D721Med (cell line): Measurements from ENCODE around the gene IRS1.

Experiments used
- DNase-seq: peaks from one replicate; pipeline ENCODE4 v3.0.0; 2011; ENCODE audit warnings: low spot score; ENCODE audit not compliant: insufficient read length
- FAIRE-seq: peaks from 2 replicates; lab custom pipeline; 2011; peaks lifted over from hg19 to GRCh38; lab: Jason Lieb, UNC
- TF ChIP-seq, protein P1 (sequence below): IDR thresholded peaks from 2 replicates; pipeline ENCODE4 v1.5.1; 2012; ENCODE audit warnings: mild to moderate bottlenecking, control low read depth; ENCODE audit not compliant: insufficient read depth; ENCODE audit errors: missing control alignments

The IRS1 gene

DNA sequence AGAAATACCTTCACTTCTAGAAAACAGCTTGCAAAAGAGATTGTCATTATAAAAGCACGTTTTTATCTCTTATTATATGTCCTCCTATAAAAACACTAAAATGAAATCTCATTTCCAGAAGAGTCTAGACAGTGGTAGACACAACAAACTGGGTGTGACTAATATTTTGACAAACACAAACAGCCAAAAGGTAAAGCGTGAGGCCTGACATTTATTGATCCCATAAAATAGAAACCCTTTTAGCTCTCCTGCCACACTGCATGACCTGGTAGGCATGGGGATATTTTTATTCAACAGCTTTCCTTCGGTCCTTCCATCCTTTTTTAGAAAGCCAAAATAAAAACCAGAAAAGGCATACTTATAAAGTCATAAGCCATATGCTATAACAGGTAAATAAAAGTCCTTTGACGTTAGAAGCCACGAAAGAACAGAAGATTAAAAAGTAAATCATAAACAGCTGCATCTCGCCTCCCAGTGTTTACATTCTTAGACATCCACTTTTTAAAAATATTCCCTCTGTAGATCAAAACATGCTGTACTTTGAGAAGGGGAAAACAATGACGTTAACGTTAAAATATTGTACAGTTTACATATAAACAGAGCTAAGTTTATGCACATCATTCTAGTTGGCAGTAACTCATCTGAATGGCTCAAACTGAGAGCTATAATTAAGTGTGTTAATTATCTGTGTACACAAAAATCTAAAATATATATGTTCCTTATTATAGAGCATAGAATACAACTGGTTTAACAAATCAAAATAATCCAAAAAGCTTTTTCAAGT, 44.6 kb downstream of the IRS1 start:
- no peak for DNase-seq
- no peak for FAIRE-seq
- TF ChIP-seq, protein P1, sequence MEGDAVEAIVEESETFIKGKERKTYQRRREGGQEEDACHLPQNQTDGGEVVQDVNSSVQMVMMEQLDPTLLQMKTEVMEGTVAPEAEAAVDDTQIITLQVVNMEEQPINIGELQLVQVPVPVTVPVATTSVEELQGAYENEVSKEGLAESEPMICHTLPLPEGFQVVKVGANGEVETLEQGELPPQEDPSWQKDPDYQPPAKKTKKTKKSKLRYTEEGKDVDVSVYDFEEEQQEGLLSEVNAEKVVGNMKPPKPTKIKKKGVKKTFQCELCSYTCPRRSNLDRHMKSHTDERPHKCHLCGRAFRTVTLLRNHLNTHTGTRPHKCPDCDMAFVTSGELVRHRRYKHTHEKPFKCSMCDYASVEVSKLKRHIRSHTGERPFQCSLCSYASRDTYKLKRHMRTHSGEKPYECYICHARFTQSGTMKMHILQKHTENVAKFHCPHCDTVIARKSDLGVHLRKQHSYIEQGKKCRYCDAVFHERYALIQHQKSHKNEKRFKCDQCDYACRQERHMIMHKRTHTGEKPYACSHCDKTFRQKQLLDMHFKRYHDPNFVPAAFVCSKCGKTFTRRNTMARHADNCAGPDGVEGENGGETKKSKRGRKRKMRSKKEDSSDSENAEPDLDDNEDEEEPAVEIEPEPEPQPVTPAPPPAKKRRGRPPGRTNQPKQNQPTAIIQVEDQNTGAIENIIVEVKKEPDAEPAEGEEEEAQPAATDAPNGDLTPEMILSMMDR, result no peak

DNA sequence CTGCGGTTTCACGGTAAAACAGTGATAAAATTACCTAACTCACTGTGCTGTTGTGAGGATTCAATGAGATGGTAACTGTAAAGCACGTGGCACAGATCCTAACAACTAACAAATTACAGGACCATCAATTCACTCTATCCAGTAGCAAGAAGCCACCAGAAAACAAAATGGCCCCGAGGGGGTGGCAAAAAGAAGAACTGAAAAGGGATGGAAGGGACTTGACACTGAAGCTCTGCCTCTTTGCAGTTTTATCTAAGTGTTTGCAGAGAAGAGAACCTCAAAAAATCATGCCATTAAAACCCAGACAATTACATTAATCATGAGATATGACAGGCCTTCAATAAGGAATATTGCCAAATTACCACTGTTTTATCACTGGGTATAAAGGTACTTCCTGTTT, 46.7 kb downstream of the IRS1 start:
- TF ChIP-seq, protein P1, result no peak

DNA sequence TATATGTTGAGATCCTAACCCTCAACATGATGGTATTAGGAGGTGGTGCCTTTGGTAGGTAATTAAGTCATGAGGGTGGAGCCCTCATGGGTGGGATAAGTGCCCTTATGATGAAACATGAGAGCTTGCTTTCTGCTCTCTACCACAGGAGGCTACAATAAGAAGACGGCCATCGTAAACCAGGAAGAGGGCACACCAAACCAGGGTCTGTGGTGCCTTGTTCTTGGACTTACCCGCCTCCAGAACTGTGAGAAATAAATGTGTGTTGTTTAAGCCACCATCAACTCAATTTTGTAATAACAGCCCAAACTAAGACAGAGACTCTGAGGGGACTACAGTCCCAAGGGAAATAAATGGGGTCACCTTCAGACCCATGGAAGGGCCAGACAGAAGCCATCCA, 52.3 kb downstream of the IRS1 start:
- DNase-seq (no peak), FAIRE-seq (no peak)
- TF ChIP-seq, protein P1, result no peak

More for the DNA sequence above, 46.7 kb downstream of the IRS1 start:
- FAIRE-seq (no peak), DNase-seq (no peak)

DNA sequence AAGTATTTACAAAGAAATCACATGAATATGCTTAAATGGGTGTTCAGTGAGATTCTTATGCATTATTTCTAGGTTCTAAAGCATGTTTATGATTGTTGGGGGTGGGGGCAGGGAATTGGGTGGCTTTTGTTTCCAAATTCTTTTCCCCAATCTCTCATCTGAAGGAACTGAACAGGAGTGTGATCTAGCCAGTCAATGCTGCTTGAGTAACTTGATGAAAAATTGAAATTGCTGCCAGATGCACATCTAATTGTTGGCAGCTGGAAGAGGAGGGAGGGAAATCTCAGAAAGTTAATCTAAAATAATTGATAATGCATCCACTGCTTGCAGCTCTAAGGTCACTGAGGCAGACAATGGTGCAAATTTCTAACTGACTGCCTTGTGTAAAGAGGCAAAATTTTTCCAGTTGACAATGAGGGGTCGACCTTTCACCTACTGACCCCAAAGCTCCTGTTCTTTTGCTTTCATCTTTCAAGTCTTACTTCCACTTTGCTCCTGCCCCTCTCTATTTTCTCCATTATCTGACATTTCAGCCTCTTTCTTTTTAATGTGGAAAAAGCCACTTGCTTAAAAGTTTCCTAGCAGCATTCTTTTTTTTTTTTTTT, 53.3 kb downstream of the IRS1 start:
- DNase-seq (no peak), FAIRE-seq (no peak)
- TF ChIP-seq, protein P1, result no peak

DNA sequence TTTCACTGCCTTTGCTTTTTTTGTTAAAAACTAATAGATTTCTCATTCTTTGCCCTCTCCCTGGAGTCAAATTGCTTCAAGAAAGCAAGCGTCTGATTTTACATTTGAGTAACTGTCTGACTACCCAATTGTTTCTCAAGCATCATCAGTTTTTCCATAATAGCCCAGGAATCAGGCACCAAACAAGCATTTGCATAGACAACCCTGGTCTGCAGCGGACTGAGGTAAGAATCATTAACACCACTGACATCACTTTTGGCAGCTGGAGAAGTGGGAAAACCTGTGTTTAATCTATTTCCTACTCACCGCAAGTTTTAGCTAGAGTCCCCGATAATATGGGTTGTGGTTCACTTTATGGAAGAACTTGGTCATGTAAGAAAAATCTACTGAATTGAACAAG, 55.7 kb downstream of the IRS1 start:
- TF ChIP-seq, protein P1, result no peak
- FAIRE-seq (no peak), DNase-seq (no peak)

DNA sequence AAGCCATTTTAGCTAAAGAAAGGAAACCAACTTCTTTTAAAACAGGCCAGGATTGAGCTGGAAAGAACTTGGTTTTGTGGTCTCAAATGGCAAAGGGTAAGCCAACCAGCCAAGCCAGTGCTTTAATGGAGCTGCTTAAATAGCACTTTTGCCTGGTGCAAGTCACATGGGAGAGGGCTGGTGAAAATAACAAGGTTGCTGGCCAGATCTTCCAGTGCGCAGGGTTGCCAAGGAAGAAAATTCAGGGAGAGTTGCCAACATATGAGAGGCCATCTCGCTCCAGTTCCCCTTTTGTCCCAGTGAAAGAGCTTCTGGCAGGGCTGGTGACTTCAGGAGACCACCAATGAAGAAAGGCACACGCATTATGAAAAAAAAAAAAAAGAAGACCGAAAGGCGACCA, 57.3 kb downstream of the IRS1 start:
- FAIRE-seq (no peak), DNase-seq (no peak)
- TF ChIP-seq, protein P1, result no peak
